ENCODE results near the gene CCDC7.

DNA sequence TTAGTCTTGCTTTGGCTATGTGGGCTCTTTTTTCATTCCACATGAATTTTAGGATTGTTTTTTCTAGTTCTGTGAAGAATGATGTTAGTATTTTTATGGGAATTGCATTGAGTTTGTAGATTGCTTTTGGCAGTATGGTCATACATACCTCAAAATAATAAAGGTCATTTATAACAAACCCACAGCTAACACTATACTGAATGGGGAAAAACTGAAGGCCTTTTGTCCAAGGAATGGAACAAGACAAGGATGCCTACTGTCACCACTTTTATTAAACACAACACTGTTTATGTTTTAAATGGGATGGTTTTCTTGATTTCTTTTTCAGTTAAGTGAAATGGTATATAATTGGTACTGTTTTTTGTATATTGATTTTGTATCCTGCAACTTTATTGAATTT, 84.3 kb downstream of the CCDC7 start:
- TF ChIP-seq, protein P1, sequence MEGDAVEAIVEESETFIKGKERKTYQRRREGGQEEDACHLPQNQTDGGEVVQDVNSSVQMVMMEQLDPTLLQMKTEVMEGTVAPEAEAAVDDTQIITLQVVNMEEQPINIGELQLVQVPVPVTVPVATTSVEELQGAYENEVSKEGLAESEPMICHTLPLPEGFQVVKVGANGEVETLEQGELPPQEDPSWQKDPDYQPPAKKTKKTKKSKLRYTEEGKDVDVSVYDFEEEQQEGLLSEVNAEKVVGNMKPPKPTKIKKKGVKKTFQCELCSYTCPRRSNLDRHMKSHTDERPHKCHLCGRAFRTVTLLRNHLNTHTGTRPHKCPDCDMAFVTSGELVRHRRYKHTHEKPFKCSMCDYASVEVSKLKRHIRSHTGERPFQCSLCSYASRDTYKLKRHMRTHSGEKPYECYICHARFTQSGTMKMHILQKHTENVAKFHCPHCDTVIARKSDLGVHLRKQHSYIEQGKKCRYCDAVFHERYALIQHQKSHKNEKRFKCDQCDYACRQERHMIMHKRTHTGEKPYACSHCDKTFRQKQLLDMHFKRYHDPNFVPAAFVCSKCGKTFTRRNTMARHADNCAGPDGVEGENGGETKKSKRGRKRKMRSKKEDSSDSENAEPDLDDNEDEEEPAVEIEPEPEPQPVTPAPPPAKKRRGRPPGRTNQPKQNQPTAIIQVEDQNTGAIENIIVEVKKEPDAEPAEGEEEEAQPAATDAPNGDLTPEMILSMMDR (IDR thresholded peaks at IDR 0.05 in 2 of 3, conservative IDR thresholded peaks at IDR 0.05 in 1 of 3; ENCODE audit: control insufficient read depth in 2 of 3, extremely low read depth in 1 of 3, insufficient read depth in 1 of 3, low read depth in 3 of 3, low read length in 3 of 3): no peak
- no peak for TF ChIP-seq SREBF2 (IDR thresholded peaks at IDR 0.05; ENCODE audit: low read length)
- TF ChIP-seq, protein P2, sequence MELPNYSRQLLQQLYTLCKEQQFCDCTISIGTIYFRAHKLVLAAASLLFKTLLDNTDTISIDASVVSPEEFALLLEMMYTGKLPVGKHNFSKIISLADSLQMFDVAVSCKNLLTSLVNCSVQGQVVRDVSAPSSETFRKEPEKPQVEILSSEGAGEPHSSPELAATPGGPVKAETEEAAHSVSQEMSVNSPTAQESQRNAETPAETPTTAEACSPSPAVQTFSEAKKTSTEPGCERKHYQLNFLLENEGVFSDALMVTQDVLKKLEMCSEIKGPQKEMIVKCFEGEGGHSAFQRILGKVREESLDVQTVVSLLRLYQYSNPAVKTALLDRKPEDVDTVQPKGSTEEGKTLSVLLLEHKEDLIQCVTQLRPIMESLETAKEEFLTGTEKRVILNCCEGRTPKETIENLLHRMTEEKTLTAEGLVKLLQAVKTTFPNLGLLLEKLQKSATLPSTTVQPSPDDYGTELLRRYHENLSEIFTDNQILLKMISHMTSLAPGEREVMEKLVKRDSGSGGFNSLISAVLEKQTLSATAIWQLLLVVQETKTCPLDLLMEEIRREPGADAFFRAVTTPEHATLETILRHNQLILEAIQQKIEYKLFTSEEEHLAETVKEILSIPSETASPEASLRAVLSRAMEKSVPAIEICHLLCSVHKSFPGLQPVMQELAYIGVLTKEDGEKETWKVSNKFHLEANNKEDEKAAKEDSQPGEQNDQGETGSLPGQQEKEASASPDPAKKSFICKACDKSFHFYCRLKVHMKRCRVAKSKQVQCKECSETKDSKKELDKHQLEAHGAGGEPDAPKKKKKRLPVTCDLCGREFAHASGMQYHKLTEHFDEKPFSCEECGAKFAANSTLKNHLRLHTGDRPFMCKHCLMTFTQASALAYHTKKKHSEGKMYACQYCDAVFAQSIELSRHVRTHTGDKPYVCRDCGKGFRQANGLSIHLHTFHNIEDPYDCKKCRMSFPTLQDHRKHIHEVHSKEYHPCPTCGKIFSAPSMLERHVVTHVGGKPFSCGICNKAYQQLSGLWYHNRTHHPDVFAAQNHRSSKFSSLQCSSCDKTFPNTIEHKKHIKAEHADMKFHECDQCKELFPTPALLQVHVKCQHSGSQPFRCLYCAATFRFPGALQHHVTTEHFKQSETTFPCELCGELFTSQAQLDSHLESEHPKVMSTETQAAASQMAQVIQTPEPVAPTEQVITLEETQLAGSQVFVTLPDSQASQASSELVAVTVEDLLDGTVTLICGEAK (IDR thresholded peaks at IDR 0.05; ENCODE audit: borderline replicate concordance): no peak
- TF ChIP-seq EZH2 (IDR thresholded peaks at IDR 0.05; ENCODE audit: borderline replicate concordance, control insufficient read depth, low read depth, low read length): no peak
- TF ChIP-seq SRF (IDR thresholded peaks at IDR 0.05; ENCODE audit: low read depth in 2 of 2, low read length in 2 of 2): no peak
- no peak for TF ChIP-seq POLR2AphosphoS2 (IDR thresholded peaks at IDR 0.05; ENCODE audit: low read depth, low read length)
- TF ChIP-seq SIN3A (IDR thresholded peaks at IDR 0.05; ENCODE audit: low read depth, low read length): no peak
- no peak for TF ChIP-seq NR2F1 (conservative IDR thresholded peaks at IDR 0.05)
- TF ChIP-seq BHLHE40 (IDR thresholded peaks at IDR 0.05; ENCODE audit: borderline replicate concordance in 1 of 2, low read depth in 2 of 2, low read length in 1 of 2): no peak
- TF ChIP-seq, protein P3, sequence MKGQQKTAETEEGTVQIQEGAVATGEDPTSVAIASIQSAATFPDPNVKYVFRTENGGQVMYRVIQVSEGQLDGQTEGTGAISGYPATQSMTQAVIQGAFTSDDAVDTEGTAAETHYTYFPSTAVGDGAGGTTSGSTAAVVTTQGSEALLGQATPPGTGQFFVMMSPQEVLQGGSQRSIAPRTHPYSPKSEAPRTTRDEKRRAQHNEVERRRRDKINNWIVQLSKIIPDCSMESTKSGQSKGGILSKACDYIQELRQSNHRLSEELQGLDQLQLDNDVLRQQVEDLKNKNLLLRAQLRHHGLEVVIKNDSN (IDR thresholded peaks at IDR 0.05; ENCODE audit: borderline replicate concordance, extremely low read length, insufficient read depth, low read depth, low read length): no peak
- no peak for TF ChIP-seq TCF3 (IDR thresholded peaks at IDR 0.05; ENCODE audit: borderline replicate concordance, insufficient read depth, low read depth, low read length)
- no peak for TF ChIP-seq RFX5 (IDR thresholded peaks at IDR 0.05; ENCODE audit: low read depth, low read length)
- no peak for TF ChIP-seq FOS (IDR thresholded peaks at IDR 0.05; ENCODE audit: borderline replicate concordance, extremely low read depth, insufficient read length)
- TF ChIP-seq, protein P4, sequence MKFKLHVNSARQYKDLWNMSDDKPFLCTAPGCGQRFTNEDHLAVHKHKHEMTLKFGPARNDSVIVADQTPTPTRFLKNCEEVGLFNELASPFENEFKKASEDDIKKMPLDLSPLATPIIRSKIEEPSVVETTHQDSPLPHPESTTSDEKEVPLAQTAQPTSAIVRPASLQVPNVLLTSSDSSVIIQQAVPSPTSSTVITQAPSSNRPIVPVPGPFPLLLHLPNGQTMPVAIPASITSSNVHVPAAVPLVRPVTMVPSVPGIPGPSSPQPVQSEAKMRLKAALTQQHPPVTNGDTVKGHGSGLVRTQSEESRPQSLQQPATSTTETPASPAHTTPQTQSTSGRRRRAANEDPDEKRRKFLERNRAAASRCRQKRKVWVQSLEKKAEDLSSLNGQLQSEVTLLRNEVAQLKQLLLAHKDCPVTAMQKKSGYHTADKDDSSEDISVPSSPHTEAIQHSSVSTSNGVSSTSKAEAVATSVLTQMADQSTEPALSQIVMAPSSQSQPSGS (IDR thresholded peaks at IDR 0.05; ENCODE audit: low read length): no peak
